Ovary (tissue), 3 donors: ENCODE measurements around the gene RAC3.

Experiments used
- CTCF ChIP-seq, 3 donors: fragments of 450-650 bp in 2 of 3; fragments of 200-600 bp in 1 of 3; IDR thresholded peaks; one replicate each; pipeline versions ENCODE4 v1.5.1 to v1.8.0; 2016 to 2022; ENCODE audit warnings: antibody characterized with exemption in 3 of 3, mild to moderate bottlenecking in 1 of 3
- POLR2A ChIP-seq: fragments of 450-650 bp; IDR thresholded peaks from one replicate; pipeline ENCODE4 v1.6.1; 2017; ENCODE audit warnings: antibody characterized with exemption, mild to moderate bottlenecking, moderate library complexity
- donor health status: DM: no; HTN: no; CAD: no.

GRCh38 chr17:82053130-82053529 lies 21.7 kb downstream of the RAC3 start:
- TF ChIP-seq CTCF (IDR thresholded peaks at IDR 0.05) (no peak), POLR2A (no peak)
